H9 (cell line): Measurements from ENCODE around the gene MTA3. TPM values are rescaled to one million over a fixed set of nuclear protein-coding genes. Genes with fewer than 3 reads are reported as not detected.

Source experiments
- DNase-seq: peaks from one replicate; pipeline ENCODE4 v3.0.0-alpha.2; 2017
- H2AFZ ChIP-seq: one replicate; pipeline ENCODE4 v1.6.1; 2013; ENCODE audit warnings: mild to moderate bottlenecking, low read length, control low read depth, moderate library complexity
- H2AK5ac ChIP-seq: 2 replicates; pipeline ENCODE4 v1.6.1; 2013; ENCODE audit warnings: low read length, control low read depth, mixed read lengths; ENCODE audit not compliant: insufficient read length
- H2BK120ac ChIP-seq: one replicate; pipeline ENCODE4 v1.6.1; 2013; ENCODE audit warnings: low read depth, mild to moderate bottlenecking, low read length, control low read depth, inconsistent platforms; ENCODE audit not compliant: poor library complexity, severe bottlenecking
- H2BK12ac ChIP-seq: 2 replicates; pipeline ENCODE4 v1.6.1; 2013; ENCODE audit warnings: low read length, control low read depth, mixed read lengths, low read depth; ENCODE audit not compliant: insufficient read length
- H2BK15ac ChIP-seq: 2 replicates; pipeline ENCODE4 v1.6.1; 2013; ENCODE audit warnings: low read depth, low read length, control low read depth
- H2BK20ac ChIP-seq: one replicate; pipeline ENCODE4 v1.6.1; 2013; ENCODE audit warnings: low read depth, mild to moderate bottlenecking, low read length, control low read depth, inconsistent platforms; ENCODE audit not compliant: poor library complexity, severe bottlenecking
- H2BK5ac ChIP-seq: 2 replicates; pipeline ENCODE4 v1.6.1; 2013; ENCODE audit warnings: low read length, control low read depth, mixed read lengths; ENCODE audit not compliant: insufficient read length
- H3K14ac ChIP-seq: 2 replicates; pipeline ENCODE4 v1.6.1; 2013; ENCODE audit warnings: low read length, control low read depth; ENCODE audit not compliant: insufficient read depth
- H3K18ac ChIP-seq: 2 replicates; pipeline ENCODE4 v1.6.1; 2013; ENCODE audit warnings: low read depth, mild to moderate bottlenecking, mixed read lengths, low read length, control low read depth; ENCODE audit not compliant: insufficient read length
- H3K23ac ChIP-seq: 2 replicates; pipeline ENCODE4 v1.6.1; 2013; ENCODE audit warnings: low read length, control low read depth, mixed read lengths, low read depth; ENCODE audit not compliant: insufficient read length
- H3K23me2 ChIP-seq: 2 replicates; pipeline ENCODE4 v1.6.1; 2013; ENCODE audit warnings: low read depth, mild to moderate bottlenecking, mixed read lengths, low read length, control low read depth; ENCODE audit not compliant: insufficient read length, poor library complexity, severe bottlenecking
- H3K27ac ChIP-seq: 2 replicates; pipeline ENCODE4 v1.5.1; 2013; ENCODE audit warnings: low read length, control low read depth, mixed read lengths, low read depth; ENCODE audit not compliant: insufficient read length
- H3K27me3 ChIP-seq: 2 replicates; pipeline ENCODE4 v1.6.1; 2013; ENCODE audit warnings: low read length, control low read depth, inconsistent platforms; ENCODE audit not compliant: insufficient read depth
- H3K4ac ChIP-seq: 2 replicates; pipeline ENCODE4 v1.6.1; 2013; ENCODE audit warnings: low read depth, mild to moderate bottlenecking, control low read depth, inconsistent platforms, low read length, moderate library complexity
- H3K4me1 ChIP-seq: 2 replicates; pipeline ENCODE4 v1.6.1; 2013; ENCODE audit warnings: low read length, control low read depth, inconsistent platforms; ENCODE audit not compliant: insufficient read depth
- H3K4me2 ChIP-seq: 2 replicates; pipeline ENCODE4 v1.6.1; 2013; ENCODE audit warnings: low read length, control low read depth, mixed read lengths; ENCODE audit not compliant: insufficient read length, insufficient read depth
- H3K56ac ChIP-seq: 2 replicates; pipeline ENCODE4 v1.6.1; 2013; ENCODE audit warnings: low read depth, mild to moderate bottlenecking, mixed read lengths, low read length, control low read depth; ENCODE audit not compliant: insufficient read length
- H3K79me1 ChIP-seq: 2 replicates; pipeline ENCODE4 v1.6.1; 2013; ENCODE audit warnings: low read depth, mild to moderate bottlenecking, moderate library complexity, low read length, control low read depth, inconsistent platforms; ENCODE audit not compliant: insufficient read depth, poor library complexity, severe bottlenecking
- H3K79me2 ChIP-seq: 2 replicates; pipeline ENCODE4 v1.6.1; 2013; ENCODE audit warnings: low read length, control low read depth, inconsistent platforms; ENCODE audit not compliant: insufficient read depth
- H3K9ac ChIP-seq: 2 replicates; pipeline ENCODE4 v1.6.1; 2013; ENCODE audit warnings: low read length, control low read depth, mixed read lengths; ENCODE audit not compliant: insufficient read length; ENCODE audit errors: extremely low read depth
- H3K9me3 ChIP-seq: one replicate; pipeline ENCODE4 v1.6.1; 2013; ENCODE audit warnings: low read depth, low read length, inconsistent platforms; ENCODE audit not compliant: control insufficient read depth
- H3T11ph ChIP-seq: one replicate; pipeline ENCODE4 v1.6.1; 2013; ENCODE audit warnings: mild to moderate bottlenecking, low read length, control low read depth, inconsistent platforms
- H4K20me1 ChIP-seq: one replicate; pipeline ENCODE4 v1.6.1; 2013; ENCODE audit not compliant: control insufficient read depth, insufficient read length, insufficient read depth
- H4K5ac ChIP-seq: 2 replicates; pipeline ENCODE4 v1.6.1; 2013; ENCODE audit warnings: low read depth, mild to moderate bottlenecking, mixed read lengths, low read length, control low read depth; ENCODE audit not compliant: insufficient read length
- H4K8ac ChIP-seq: replicated peaks from 2 replicates; pipeline ENCODE4 v1.6.1; 2013; ENCODE audit warnings: low read length, control low read depth, mixed read lengths, low read depth; ENCODE audit not compliant: insufficient read length
- H4K91ac ChIP-seq: 2 replicates; pipeline ENCODE4 v1.6.1; 2013; ENCODE audit warnings: low read depth, mild to moderate bottlenecking, moderate library complexity, mixed read lengths, low read length, control low read depth; ENCODE audit not compliant: insufficient read length
- H3K27ac Mint-ChIP-seq, 3 experiments: 2 replicates in 2 of 3; 3 replicates in 1 of 3; pipeline ENCODE4 v1.8.0; 2020 to 2021; ENCODE audit warnings: mixed read lengths in 3 of 3, mild to moderate bottlenecking in 1 of 3, moderate library complexity in 1 of 3
- H3K27me3 Mint-ChIP-seq: 2 replicates; pipeline ENCODE4 v1.8.0; 2021; ENCODE audit warnings: low read depth, mild to moderate bottlenecking, moderate library complexity, mixed read lengths
- H3K36me3 Mint-ChIP-seq, 3 experiments: 2 replicates in 2 of 3; 3 replicates in 1 of 3; pipeline ENCODE4 v1.8.0; 2020 to 2021; ENCODE audit warnings: low read depth in 3 of 3, mixed read lengths in 3 of 3; ENCODE audit not compliant: insufficient read depth in 1 of 3
- H3K4me1 Mint-ChIP-seq, 2 experiments: 2 replicates each; pipeline ENCODE4 v1.8.0; 2020; ENCODE audit warnings: mixed read lengths in 2 of 2
- H3K4me3 Mint-ChIP-seq, 2 experiments: 2 replicates in 1 of 2; 3 replicates in 1 of 2; pipeline ENCODE4 v1.8.0; 2020 to 2021; ENCODE audit warnings: mild to moderate bottlenecking in 2 of 2, mixed read lengths in 2 of 2, moderate library complexity in 1 of 2
- H3K9me3 Mint-ChIP-seq, 2 experiments: 2 replicates in 1 of 2; 3 replicates in 1 of 2; pipeline ENCODE4 v1.8.0; 2020; ENCODE audit warnings: mild to moderate bottlenecking in 2 of 2, mixed read lengths in 2 of 2, moderate library complexity in 1 of 2
- WGBS: extraction: QIAGEN DNeasy Blood & Tissue Kit; methylation state at CpG from one replicate; pipeline ENCODE4 v1.1.7; 2013; ENCODE audit warnings: missing lambda C conversion rate, low lambda C conversion rate, mixed read lengths; ENCODE audit not compliant: insufficient read length; ENCODE audit errors: extremely low coverage; 5-methylcytosine and 5-hydroxymethylcytosine counted together
- total RNA-seq: library from RNA; stranded (reverse); gene quantifications from 2 replicates; pipeline ENCODE4 v1.2.1, GENCODE V29; 2021
- TF ChIP-seq, protein P1 (sequence below): fragments of 200-600 bp; sonication (generic); conservative IDR thresholded peaks from 3 replicates; pipeline ENCODE4 v1.8.0; 2021; ENCODE audit warnings: antibody characterized with exemption, mild to moderate bottlenecking

The MTA3 gene
- total RNA-seq, 1 experiment from 2014 or later, result 253 TPM

- Mint-ChIP-seq H3K27ac (peak overlapping the region; percentile 97 to 98 (median 97); a peak in 4 of 7 replicates), H3K36me3 (peaks cover 24 to 54% (median 45%) of the 10 kb centered on the region in 3 experiments; a peak in 6 of 7 replicates), H3K4me1 (peaks cover 29 to 50% of the 10 kb centered on the region in 2 experiments), H3K27me3 (no peaks in the 10 kb centered on the region), H3K9me3 (no peaks in the 10 kb centered on the region; a peak in 1 of 5 replicates), H3K4me3 (peak overlapping the region; percentile 83 to 97)
- Histone ChIP-seq H3K18ac (no peak overlapping the region), H2AFZ (no peak overlapping the region), H2BK15ac (no peak overlapping the region), H2BK20ac (no peak overlapping the region), H3K79me2 (peaks cover 17% of the 10 kb centered on the region; the same call in 1 of the 2 replicates), H3K23me2 (peaks cover 10% of the 10 kb centered on the region), H4K8ac (no peak overlapping the region), H2BK5ac (no peak overlapping the region), H3K23ac (no peak overlapping the region), H3K4me1 (peaks cover 6% of the 10 kb centered on the region), H3K14ac (no peak overlapping the region), H3K9me3 (no peaks in the 10 kb centered on the region), H3K4me2 (peak overlapping the region; percentile 98), H3K27me3 (no peaks in the 10 kb centered on the region), H3K79me1 (peaks cover 3% of the 10 kb centered on the region), H2BK120ac (no peak overlapping the region), H3K27ac (no peak overlapping the region), H2BK12ac (no peak overlapping the region), H2AK5ac (no peak overlapping the region), H4K91ac (no peak overlapping the region), H3K4ac (no peak overlapping the region), H4K20me1 (no peaks in the 10 kb centered on the region), H3T11ph (no peak overlapping the region), H4K5ac (no peak overlapping the region), H3K56ac (no peak overlapping the region), H3K9ac (peak overlapping the region; percentile 84)
- TF ChIP-seq, protein P1, sequence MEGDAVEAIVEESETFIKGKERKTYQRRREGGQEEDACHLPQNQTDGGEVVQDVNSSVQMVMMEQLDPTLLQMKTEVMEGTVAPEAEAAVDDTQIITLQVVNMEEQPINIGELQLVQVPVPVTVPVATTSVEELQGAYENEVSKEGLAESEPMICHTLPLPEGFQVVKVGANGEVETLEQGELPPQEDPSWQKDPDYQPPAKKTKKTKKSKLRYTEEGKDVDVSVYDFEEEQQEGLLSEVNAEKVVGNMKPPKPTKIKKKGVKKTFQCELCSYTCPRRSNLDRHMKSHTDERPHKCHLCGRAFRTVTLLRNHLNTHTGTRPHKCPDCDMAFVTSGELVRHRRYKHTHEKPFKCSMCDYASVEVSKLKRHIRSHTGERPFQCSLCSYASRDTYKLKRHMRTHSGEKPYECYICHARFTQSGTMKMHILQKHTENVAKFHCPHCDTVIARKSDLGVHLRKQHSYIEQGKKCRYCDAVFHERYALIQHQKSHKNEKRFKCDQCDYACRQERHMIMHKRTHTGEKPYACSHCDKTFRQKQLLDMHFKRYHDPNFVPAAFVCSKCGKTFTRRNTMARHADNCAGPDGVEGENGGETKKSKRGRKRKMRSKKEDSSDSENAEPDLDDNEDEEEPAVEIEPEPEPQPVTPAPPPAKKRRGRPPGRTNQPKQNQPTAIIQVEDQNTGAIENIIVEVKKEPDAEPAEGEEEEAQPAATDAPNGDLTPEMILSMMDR, result no peak
- DNase-seq, result no peak
- WGBS, result no CpG with 5 or more reads among the region's 4 CpGs
Measured at GRCh38 chr2:42569883-42570282, 1.5 kb downstream of the MTA3 start.
